ENCODE data around the gene RNF214. TPM values are rescaled to one million over a fixed set of nuclear protein-coding genes. Genes with fewer than 3 reads are reported as not detected.

RNF214 gene
- total RNA-seq, 1 experiment from 2014 or later, result 37.8 TPM

DNA sequence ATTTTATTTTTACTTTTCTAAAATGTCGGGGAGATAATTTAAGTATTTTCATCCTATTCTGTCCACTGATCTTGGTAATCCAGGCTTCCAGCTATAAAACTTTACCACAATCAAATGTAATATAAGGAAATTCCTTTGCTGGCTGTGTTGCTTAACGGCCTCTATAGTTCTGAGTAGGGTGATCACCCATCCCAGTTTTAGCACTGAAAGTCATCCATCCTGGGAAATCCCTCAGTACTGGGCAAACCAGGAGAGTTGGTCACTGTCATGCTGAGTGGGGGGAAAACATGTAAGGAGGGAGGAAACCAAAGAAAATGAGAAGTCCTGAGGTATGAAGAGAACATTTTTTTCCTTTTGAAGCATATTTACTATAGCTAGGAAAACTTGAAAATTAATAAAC lies 45.9 kb downstream of the RNF214 start:
- H3K4me1 ChIP-seq (ENCODE audit: insufficient read depth, low read length, poor library complexity, severe bottlenecking), result no peaks in the 10 kb centered on the region
- BruUV-seq (replicated peaks), result no TSS peak
- TF ChIP-seq EZH2 (IDR thresholded peaks at IDR 0.05; ENCODE audit: borderline replicate concordance, low read depth, low read length, poor library complexity, severe bottlenecking), result no peak
- TF ChIP-seq, protein P1, sequence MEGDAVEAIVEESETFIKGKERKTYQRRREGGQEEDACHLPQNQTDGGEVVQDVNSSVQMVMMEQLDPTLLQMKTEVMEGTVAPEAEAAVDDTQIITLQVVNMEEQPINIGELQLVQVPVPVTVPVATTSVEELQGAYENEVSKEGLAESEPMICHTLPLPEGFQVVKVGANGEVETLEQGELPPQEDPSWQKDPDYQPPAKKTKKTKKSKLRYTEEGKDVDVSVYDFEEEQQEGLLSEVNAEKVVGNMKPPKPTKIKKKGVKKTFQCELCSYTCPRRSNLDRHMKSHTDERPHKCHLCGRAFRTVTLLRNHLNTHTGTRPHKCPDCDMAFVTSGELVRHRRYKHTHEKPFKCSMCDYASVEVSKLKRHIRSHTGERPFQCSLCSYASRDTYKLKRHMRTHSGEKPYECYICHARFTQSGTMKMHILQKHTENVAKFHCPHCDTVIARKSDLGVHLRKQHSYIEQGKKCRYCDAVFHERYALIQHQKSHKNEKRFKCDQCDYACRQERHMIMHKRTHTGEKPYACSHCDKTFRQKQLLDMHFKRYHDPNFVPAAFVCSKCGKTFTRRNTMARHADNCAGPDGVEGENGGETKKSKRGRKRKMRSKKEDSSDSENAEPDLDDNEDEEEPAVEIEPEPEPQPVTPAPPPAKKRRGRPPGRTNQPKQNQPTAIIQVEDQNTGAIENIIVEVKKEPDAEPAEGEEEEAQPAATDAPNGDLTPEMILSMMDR (conservative IDR thresholded peaks at IDR 0.05; ENCODE audit: low read depth, low read length), result no peak
- intact Hi-C loops (cut with micrococcal nuclease; ENCODE audit: unreplicated experiment), result no loop called here
- no peak for DNase-seq (ENCODE audit: low spot score)
- H3K27me3 ChIP-seq (replicated peaks; ENCODE audit: insufficient read depth, low read depth, low read length, poor library complexity), result no peaks in the 10 kb centered on the region
- POLR2A ChIA-PET (ENCODE audit: low non-redundant PET), result no interaction called here
- H3K36me3 ChIP-seq (ENCODE audit: insufficient read depth, low read length, poor library complexity, severe bottlenecking), result peaks cover 15% of the 10 kb centered on the region
- H3K4me3 ChIP-seq (ENCODE audit: low read depth, low read length, poor library complexity, severe bottlenecking), result no peak overlapping the region
- H3K9me3 ChIP-seq (ENCODE audit: low read depth, low read length, poor library complexity, severe bottlenecking), result peaks cover 3% of the 10 kb centered on the region
- CTCF ChIA-PET, result no interaction called here
- H3K27ac ChIP-seq (ENCODE audit: low read depth, low read length, poor library complexity, severe bottlenecking), result no peak overlapping the region

DNA sequence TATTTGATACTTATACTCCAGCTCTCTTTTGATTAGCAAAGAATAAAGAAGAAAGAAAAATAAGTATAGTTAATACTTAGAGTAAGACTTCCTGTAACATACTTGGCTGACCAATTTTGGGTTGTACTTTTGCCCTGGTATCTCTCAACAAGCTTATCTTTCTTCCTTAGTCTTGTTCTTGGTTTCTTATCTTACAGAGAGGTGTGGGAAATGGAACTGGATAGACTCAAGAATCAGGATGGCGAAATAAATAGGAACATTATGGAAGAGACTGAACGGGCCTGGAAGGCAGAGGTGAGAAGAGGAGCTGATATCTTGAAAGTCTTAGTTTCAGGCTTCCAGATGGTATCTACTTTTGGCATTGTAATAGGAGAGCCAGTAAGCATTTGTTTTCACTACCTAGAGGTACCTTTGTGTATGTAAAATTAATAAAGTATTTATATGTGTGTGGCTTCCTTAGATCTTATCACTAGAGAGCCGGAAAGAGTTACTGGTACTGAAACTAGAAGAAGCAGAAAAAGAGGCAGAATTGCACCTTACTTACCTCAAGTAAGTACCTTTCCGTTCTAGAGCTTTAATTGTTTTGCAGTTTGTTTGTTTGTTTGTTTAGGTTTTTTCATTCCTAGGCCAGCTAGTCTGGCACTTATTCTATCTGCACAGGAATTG lies 47.4 kb downstream of the RNF214 start:
- intact Hi-C loops (cut with micrococcal nuclease; ENCODE audit: unreplicated experiment), result no loop called here
- POLR2A ChIA-PET (ENCODE audit: low non-redundant PET), result no interaction called here
- peaks cover 25% of the 10 kb centered on the region for H3K36me3 ChIP-seq (ENCODE audit: insufficient read depth, low read length, poor library complexity, severe bottlenecking)
- TF ChIP-seq, protein P1 (conservative IDR thresholded peaks at IDR 0.05; ENCODE audit: low read depth, low read length), result no peak
- TF ChIP-seq EZH2 (IDR thresholded peaks at IDR 0.05; ENCODE audit: borderline replicate concordance, low read depth, low read length, poor library complexity, severe bottlenecking), result no peak
- no peak overlapping the region for H3K4me3 ChIP-seq (ENCODE audit: low read depth, low read length, poor library complexity, severe bottlenecking)
- no TSS peak for BruUV-seq (replicated peaks)
- H3K4me1 ChIP-seq (ENCODE audit: insufficient read depth, low read length, poor library complexity, severe bottlenecking), result no peaks in the 10 kb centered on the region
- CTCF ChIA-PET, result no interaction called here
- no peaks in the 10 kb centered on the region for H3K9me3 ChIP-seq (ENCODE audit: low read depth, low read length, poor library complexity, severe bottlenecking)
- no peaks in the 10 kb centered on the region for H3K27me3 ChIP-seq (replicated peaks; ENCODE audit: insufficient read depth, low read depth, low read length, poor library complexity)
- H3K27ac ChIP-seq (ENCODE audit: low read depth, low read length, poor library complexity, severe bottlenecking), result no peak overlapping the region
- no peak for DNase-seq (ENCODE audit: low spot score)

DNA sequence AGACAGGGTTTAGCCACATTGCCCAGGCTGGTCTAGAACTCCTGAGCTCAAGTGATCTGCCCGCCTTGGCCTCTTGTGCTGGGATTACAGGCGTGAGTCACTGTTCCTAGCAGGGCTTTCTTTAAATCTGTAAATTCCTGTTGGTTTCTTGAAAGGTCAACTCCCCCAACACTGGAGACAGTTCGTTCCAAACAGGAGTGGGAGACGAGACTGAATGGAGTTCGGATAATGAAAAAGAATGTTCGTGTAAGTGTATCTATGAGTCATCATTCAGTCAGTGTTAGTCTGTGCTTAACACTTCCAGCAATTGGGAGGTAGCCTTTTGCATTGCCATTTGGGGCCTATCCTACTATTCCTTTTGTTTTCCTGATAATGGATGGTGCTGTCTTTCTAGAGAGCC lies 48.7 kb downstream of the RNF214 start:
- Histone ChIP-seq H3K27ac (ENCODE audit: low read depth, low read length, poor library complexity, severe bottlenecking) (no peak overlapping the region), H3K27me3 (replicated peaks; ENCODE audit: insufficient read depth, low read depth, low read length, poor library complexity) (no peaks in the 10 kb centered on the region), H3K36me3 (ENCODE audit: insufficient read depth, low read length, poor library complexity, severe bottlenecking) (peaks cover 34% of the 10 kb centered on the region), H3K4me1 (ENCODE audit: insufficient read depth, low read length, poor library complexity, severe bottlenecking) (no peaks in the 10 kb centered on the region), H3K4me3 (ENCODE audit: low read depth, low read length, poor library complexity, severe bottlenecking) (no peak overlapping the region), H3K9me3 (ENCODE audit: low read depth, low read length, poor library complexity, severe bottlenecking) (no peaks in the 10 kb centered on the region)
- TF ChIP-seq, protein P1 (conservative IDR thresholded peaks at IDR 0.05; ENCODE audit: low read depth, low read length), result no peak
- no peak for TF ChIP-seq EZH2 (IDR thresholded peaks at IDR 0.05; ENCODE audit: borderline replicate concordance, low read depth, low read length, poor library complexity, severe bottlenecking)
- ChIA-PET POLR2A (ENCODE audit: low non-redundant PET) (no interaction called here), CTCF (no interaction called here)
- BruUV-seq (replicated peaks), result no TSS peak
- peak; percentile 72 for DNase-seq (ENCODE audit: low spot score)
- intact Hi-C loops (cut with micrococcal nuclease; ENCODE audit: unreplicated experiment), result no loop called here
